HG03159 (cell line): Measurements from ENCODE around the gene TTI1.

Experiments
- ATAC-seq: cut with Tn5 transposase; IDR thresholded peaks from one replicate; pipeline ENCODE4 v1.9.1; 2021; ENCODE audit warnings: mild to moderate bottlenecking, moderate library complexity; ENCODE audit not compliant: unreplicated experiment

TTI1 gene

DNA sequence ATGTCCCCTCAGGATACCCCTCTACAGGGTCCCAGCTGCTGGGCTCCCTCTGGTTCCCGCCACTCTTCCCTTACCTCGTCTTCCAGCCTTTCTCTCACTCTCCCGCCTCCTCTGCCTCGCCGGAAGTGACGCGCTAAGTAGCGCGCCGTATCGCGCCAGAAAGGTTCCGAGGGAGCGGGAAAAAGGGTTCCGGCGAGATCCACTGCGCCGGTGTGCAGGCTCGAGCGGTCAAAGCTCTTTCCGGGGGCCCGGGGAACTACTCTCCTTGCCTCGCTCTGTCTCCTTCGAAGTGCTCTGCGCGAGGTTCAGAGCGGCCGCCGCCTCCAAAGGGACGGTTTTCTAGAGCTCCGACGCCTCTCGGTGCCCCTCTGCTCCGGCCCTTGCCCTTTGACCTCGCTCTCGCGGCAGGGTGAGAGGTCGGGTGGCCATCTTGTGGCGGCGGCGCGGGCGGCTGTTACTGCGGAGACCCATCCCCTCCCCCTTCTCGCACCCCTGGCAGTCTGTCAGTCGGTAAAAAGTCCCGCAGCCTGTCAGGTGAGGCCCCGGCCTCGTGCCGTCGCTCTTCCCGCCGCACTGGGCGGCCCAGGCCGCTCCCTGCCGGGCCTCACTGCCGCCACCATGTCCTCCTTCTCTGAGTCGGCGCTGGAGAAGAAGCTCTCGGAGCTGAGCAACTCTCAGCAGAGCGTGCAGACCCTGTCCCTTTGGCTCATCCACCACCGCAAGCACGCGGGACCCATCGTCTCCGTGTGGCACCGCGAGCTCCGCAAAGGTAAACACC, at the start of gene TTI1, which contains the start of gene RPRD1B:
Gene TTI1, minus strand, starts transcription at position 127 of the 778 bp plus-strand sequence. CDS start 19,640 bp downstream, outside the sequence.
Gene RPRD1B, plus strand, starts transcription at position 417 of the 778 bp plus-strand sequence. Its CDS starts 202 bp downstream, at position 619.
- ATAC-seq: peak; percentile 77

DNA sequence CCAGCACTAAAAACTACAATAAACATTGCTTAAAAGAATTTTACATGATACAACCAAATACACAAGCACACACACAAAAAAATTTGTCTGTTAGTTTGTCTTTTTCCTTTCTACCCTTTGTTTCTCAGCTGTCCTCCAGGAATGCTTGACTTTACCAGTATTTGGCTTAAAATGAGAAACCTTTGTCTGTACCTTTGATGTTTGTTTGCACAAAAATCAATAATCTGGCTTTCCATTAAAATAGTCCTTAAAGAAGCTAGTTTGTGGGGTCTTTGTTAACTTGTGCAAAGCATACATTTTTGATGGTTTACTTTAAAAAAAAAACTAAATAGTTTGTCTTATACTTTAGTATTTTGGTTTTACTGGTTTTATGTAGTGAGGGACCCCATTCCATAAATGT, 49.6 kb upstream of the TTI1 start:
- ATAC-seq: no peak

- no peak for ATAC-seq
These were observed 48.3 kb upstream of the TTI1 start for GRCh38 chr20:38081575-38081974.

DNA sequence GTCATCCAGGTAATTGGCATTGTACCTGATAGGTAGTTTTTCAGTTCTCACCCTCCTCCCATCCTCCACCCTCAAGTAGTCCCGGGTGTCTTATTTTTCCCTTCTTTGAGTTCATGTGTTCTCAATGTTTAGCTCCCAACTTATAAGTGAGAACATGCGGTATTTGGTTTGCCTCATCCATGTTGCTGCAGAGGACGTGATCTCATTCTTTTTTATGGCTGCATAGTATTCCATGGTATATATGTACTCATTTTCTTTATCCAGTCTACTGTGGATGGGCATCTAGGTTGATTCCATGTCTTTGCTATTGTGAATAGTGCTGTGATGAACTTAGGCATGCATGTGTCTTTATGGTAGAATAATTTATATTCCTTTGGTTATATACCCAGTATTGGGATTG, 46.1 kb upstream of the TTI1 start:
- ATAC-seq: no peak

DNA sequence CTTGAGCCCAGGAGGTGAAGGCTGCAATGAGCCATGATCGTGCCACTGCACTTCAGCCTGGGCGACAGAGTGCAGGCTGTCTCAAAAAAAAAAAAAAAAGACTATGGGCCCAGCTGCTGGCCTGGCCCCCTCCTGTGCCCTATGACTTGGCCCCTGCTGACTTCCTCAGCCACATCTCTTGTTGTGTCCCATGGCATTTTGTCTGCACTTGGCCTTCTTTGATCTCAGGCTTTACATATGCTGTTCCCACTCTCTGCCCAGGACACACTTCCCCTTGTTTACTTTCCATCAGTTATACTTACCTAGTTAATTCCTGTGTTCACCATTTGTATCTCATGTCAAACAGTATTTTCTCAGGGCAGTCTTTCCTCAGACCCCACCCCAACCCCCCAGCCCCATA, 44.8 kb upstream of the TTI1 start:
- ATAC-seq: no peak

DNA sequence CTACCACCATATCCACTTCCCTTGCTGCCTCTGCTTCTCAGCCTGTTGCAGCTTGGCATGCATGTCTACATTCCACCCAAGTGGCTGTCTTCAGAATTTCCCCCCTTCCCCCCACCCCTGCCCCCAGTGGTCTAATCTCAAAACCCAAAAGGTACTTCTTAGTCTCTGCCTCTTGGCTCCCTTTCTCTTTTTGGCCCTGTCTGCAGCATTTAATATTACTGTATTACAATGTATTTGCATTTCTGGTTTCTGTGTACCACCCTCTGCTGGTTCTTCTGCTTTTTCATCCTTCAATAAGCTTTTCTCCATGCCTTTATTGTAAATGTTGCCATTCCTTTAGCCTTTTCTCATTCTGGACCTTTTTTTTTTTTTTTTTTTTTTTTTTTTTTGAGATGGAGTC, 43.3 kb upstream of the TTI1 start:
- no peak for ATAC-seq

- no peak for ATAC-seq
These were observed 42.1 kb upstream of the TTI1 start for GRCh38 chr20:38075161-38075998.

GRCh38 chr20:38073307-38074071, 40.2 kb upstream of the TTI1 start:
- no peak for ATAC-seq

- ATAC-seq: no peak
These were observed 39.6 kb upstream of the TTI1 start for GRCh38 chr20:38072898-38073297.

GRCh38 chr20:38067717-38068365, 34.6 kb upstream of the TTI1 start:
- ATAC-seq: no peak

- no peak for ATAC-seq
These were observed 33.9 kb upstream of the TTI1 start for GRCh38 chr20:38066969-38067716.

DNA sequence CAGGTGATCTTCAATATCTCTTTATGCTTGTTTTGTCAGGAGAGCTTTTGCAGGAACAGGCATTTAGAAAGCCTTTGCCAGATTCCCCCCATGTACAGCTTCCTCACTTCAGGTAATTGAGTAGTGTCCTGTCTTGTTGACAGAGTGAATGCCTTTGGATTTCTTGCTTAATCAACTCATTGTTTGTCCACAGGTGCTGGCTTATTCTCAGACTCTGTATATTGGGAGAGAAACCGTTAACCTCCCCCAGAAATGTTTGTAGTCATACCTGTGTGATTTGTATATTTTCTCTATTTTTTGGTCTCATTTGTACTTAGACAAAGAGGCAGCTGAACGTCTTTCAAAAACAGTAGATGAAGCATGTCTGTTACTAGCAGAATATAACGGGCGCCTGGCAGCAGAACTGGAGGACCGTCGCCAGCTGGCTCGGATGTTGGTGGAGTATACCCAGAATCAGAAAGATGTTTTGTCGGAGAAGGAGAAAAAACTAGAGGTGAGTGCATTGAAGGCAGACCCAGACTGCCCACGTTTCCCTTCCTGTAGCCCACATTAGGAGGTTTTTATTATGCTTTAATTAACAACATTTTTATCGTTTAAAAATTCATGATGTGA, 32.6 kb upstream of the TTI1 start:
- no peak for ATAC-seq

- ATAC-seq: no peak
These were observed 30.8 kb upstream of the TTI1 start for GRCh38 chr20:38063911-38064530.

- no peak for ATAC-seq
These were observed 29.6 kb upstream of the TTI1 start for GRCh38 chr20:38062890-38063289.

- ATAC-seq: no peak
These were observed 27.9 kb upstream of the TTI1 start for GRCh38 chr20:38061109-38061508.

GRCh38 chr20:38060536-38060935, 27.3 kb upstream of the TTI1 start:
- ATAC-seq: no peak

DNA sequence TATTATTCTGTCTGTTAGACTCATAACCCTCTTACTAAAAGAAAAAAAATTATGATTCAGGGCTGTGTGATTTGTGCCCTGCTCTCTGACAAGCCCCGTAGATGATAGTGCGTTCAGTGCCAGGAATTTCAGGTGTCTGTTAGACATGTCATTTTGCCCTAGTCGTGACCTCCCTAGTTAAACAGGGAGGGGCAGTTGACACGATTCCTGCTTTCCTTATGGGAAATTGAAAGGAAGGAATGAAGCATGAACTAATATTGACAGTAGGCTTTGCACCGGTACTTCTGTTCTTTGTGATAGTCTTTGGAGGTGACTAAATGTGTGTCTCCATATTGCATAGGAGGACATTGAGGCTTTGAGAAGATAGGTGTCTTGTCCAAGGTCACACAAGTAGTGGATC, 26.6 kb upstream of the TTI1 start:
- no peak for ATAC-seq

- no peak for ATAC-seq
These were observed 24.2 kb upstream of the TTI1 start for GRCh38 chr20:38057351-38057972.

DNA sequence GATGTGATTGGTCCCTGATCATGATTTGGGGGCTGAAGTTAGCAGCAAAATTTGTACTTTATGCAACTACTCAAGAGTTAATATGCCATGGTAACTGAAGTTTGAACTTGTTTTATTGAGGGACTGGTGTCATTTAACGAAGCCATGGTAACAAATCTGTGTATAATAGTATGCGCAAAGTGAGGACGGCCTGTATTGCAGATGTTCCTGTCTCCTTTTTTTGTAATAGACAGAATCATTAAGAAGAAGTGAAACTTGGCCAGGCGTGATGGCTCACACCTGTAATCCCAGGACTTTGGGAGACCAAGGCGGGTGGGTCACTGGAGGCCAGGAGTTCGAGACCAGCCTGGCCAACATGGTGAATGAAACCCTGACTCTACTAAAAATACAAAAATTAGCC, 22.6 kb upstream of the TTI1 start:
- no peak for ATAC-seq
